Spleen (tissue), 7 donors: ENCODE results near the gene ELOA.

Source experiments
- CTCF ChIP-seq, 11 experiments: fragments of 200-600 bp in 7 of 11; fragments of 450-650 bp in 4 of 11; sonication (generic) in 4 of 11; IDR thresholded peaks in 8 of 11; conservative IDR thresholded peaks in 3 of 11; 1 replicate in 7 of 11; 2 replicates in 4 of 11; pipeline versions ENCODE4 v1.4.0 to v1.8.0; 2016 to 2021; ENCODE audit warnings: antibody characterized with exemption in 11 of 11, inconsistent platforms in 4 of 11, mild to moderate bottlenecking in 1 of 11
- POLR2A ChIP-seq, 3 donors: fragments of 450-650 bp; IDR thresholded peaks; one replicate each; pipeline ENCODE4 v1.5.1; 2017; ENCODE audit warnings: antibody characterized with exemption in 3 of 3, mild to moderate bottlenecking in 1 of 3
- POLR2AphosphoS5 ChIP-seq, 3 donors: sonication (generic); formaldehyde crosslinking; IDR thresholded peaks; one replicate each; pipeline ENCODE4 v1.5.1; 2017; ENCODE audit warnings: antibody characterized with exemption in 3 of 3
- donor health status: DM: no; HTN: no; CAD: no; lungs with moderate emphysema.
- donor health status: DM: no; HTN: no; CAD: no.
- donor health status: DM: no; HTN: no; CAD: no.

GRCh38 chr1:23796466-23797271 lies 53.4 kb downstream of the ELOA start:
- TF ChIP-seq POLR2A (IDR thresholded peaks at IDR 0.05) (no peak), CTCF (IDR thresholded peaks at IDR 0.05 in 8 of 11, conservative IDR thresholded peaks at IDR 0.05 in 3 of 11) (no peak), POLR2AphosphoS5 (IDR thresholded peaks at IDR 0.05) (peak in 2 of 3 donors; percentile 9 to 16)
